Uterus (tissue), 4 donors: ENCODE measurements around the gene MAPKBP1. TPM values are rescaled to one million over a fixed set of nuclear protein-coding genes. Genes with fewer than 3 reads are reported as not detected.

ENCODE experiments used
- DNase-seq, 2 donors: peaks; one replicate each; pipeline ENCODE4 v3.0.0-alpha.2; 2019 to 2020
- H3K27ac ChIP-seq, 2 donors: fragments of 200-600 bp; sonication (generic); 1 replicate in 1 of 2; 2 replicates in 1 of 2; pipeline ENCODE4 v1.5.1; 2016 to 2018
- H3K27me3 ChIP-seq, 2 donors: fragments of 200-600 bp; sonication (generic); one replicate each; pipeline ENCODE4 v1.5.1; 2018 to 2019; ENCODE audit warnings: control low read depth in 1 of 2
- H3K36me3 ChIP-seq, 2 donors: fragments of 200-600 bp; sonication (generic); one replicate each; pipeline ENCODE4 v1.5.1; 2019; ENCODE audit warnings: control low read depth in 1 of 2
- H3K4me1 ChIP-seq, 2 donors: fragments of 200-600 bp; sonication (generic); one replicate each; pipeline ENCODE4 v1.5.1; 2018 to 2019; ENCODE audit warnings: control low read depth in 1 of 2
- H3K4me3 ChIP-seq, 2 donors: fragments of 200-600 bp; sonication (generic); 1 replicate in 1 of 2; 2 replicates in 1 of 2; pipeline ENCODE4 v1.5.1; 2018 to 2019; ENCODE audit warnings: mild to moderate bottlenecking in 1 of 2
- H3K9me3 ChIP-seq, 2 donors: fragments of 200-600 bp; sonication (generic); one replicate each; pipeline ENCODE4 v1.5.1; 2019; ENCODE audit warnings: control low read depth in 1 of 2
- POLR2A ChIP-seq, 2 donors: fragments of 450-650 bp; IDR thresholded peaks; one replicate each; pipeline ENCODE4 v1.6.1; 2016; ENCODE audit warnings: antibody characterized with exemption in 2 of 2, mild to moderate bottlenecking in 1 of 2, moderate library complexity in 1 of 2
- intact Hi-C: fragments of 100-400 bp; cut with DNase I; formaldehyde crosslinking; loops from one replicate; pipeline ENCODE4 v1.15.1; 2023; ENCODE audit warnings: low total_unique reads
- total RNA-seq, 4 donors: library from RNA; depleted of rRNA in 3 of 4; stranded (reverse); fragments of >200 nt in 3 of 4; gene quantifications; one replicate each; pipeline versions ENCODE4 v1.1.0 to v1.2.4, GENCODE V29; 2014 to 2023
- TF ChIP-seq, protein P1 (sequence below), 4 experiments: fragments of 200-600 bp in 2 of 4; fragments of 450-650 bp in 2 of 4; sonication (generic) in 2 of 4; IDR thresholded peaks; one replicate each; pipeline ENCODE4 v1.5.1; 2016 to 2019; ENCODE audit warnings: antibody characterized with exemption in 4 of 4, mild to moderate bottlenecking in 2 of 4, moderate library complexity in 1 of 4
- donor health status: DM: yes; HTN: yes; CAD: no.

Gene MAPKBP1
- total RNA-seq, 4 donors from 2014 or later = 5.9 to 56.2 (median 23.5) TPM

DNA sequence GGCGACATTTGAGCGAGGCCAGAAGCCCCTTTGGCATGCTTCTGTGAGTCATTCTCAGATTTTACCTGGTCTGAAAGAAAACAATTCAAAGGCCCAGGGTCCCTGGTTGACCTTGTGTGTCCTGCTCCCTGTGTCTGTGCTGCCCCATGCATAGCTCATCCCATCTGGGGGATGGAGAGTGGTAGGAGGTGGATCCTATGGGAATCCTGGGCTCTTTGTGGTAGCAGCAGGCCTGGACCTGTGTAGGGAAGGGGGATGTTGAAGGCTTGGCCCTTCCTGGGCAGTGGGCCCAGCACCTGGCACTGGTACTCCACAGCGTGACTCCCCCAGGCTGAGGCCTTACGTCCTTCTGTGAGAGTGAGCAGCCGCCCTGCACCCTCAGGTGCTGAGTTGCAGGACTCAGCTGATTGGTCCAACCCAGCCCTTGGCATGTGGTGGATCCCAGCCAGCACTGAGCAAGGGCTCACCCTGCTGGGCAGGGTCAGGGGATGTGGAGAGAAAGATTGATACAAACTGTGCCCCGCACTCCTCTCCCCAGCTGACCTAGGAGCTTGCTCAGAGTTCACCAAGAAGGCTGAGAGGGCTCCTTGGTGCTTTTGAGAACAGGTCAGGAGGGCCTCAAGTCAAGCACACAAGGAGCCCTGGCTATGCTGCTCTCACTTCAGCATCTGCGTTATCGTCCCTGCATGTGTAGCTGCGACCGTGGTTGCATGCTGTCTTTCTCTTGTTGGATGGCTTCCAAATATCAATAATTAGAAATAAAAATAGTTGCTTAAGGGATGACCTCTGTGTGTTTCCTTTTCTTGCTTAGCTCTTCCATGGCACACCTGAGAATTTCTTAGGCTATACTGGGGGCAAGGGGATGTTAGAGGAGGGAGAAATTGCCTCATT, 32.3 kb downstream of the MAPKBP1 start:
- intact Hi-C loops = no loop called here
- Histone ChIP-seq H3K36me3 (no peaks in the 10 kb centered on the region), H3K4me1 (no peaks in the 10 kb centered on the region), H3K9me3 (no peaks in the 10 kb centered on the region), H3K27ac (no peak overlapping the region), H3K4me3 (no peak overlapping the region), H3K27me3 (no peaks in the 10 kb centered on the region)
- TF ChIP-seq, protein P1, sequence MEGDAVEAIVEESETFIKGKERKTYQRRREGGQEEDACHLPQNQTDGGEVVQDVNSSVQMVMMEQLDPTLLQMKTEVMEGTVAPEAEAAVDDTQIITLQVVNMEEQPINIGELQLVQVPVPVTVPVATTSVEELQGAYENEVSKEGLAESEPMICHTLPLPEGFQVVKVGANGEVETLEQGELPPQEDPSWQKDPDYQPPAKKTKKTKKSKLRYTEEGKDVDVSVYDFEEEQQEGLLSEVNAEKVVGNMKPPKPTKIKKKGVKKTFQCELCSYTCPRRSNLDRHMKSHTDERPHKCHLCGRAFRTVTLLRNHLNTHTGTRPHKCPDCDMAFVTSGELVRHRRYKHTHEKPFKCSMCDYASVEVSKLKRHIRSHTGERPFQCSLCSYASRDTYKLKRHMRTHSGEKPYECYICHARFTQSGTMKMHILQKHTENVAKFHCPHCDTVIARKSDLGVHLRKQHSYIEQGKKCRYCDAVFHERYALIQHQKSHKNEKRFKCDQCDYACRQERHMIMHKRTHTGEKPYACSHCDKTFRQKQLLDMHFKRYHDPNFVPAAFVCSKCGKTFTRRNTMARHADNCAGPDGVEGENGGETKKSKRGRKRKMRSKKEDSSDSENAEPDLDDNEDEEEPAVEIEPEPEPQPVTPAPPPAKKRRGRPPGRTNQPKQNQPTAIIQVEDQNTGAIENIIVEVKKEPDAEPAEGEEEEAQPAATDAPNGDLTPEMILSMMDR (IDR thresholded peaks at IDR 0.05) = no peak
- TF ChIP-seq POLR2A (IDR thresholded peaks at IDR 0.05) = no peak
- no peak for DNase-seq

DNA sequence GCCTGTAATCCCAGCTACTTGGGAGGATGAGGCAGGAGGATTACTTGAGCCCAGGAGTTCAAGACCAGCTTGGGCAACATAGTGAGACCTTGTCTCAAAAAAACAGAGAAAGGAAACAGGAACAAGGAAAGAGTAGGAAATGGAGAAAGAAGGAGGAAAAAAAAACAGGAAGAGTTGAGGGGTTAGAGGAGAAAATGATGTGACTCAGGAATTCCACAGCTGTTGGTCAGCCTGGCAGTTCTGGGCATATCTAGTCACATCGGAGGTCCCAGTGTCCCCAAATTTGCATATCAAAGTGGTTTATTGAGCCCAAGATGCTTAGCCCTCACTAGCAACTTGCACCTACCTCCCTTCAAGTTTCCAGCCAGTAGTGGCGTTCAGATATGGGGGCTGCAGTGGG, 34.8 kb downstream of the MAPKBP1 start:
- H3K9me3 ChIP-seq = no peaks in the 10 kb centered on the region
- H3K36me3 ChIP-seq = no peaks in the 10 kb centered on the region
- DNase-seq = no peak
- intact Hi-C loops = no loop called here
- no peak overlapping the region for H3K4me3 ChIP-seq
- H3K4me1 ChIP-seq = no peaks in the 10 kb centered on the region
- TF ChIP-seq, protein P1 (IDR thresholded peaks at IDR 0.05) = no peak
- no peak for TF ChIP-seq POLR2A (IDR thresholded peaks at IDR 0.05)
- no peak overlapping the region for H3K27ac ChIP-seq
- no peaks in the 10 kb centered on the region for H3K27me3 ChIP-seq

DNA sequence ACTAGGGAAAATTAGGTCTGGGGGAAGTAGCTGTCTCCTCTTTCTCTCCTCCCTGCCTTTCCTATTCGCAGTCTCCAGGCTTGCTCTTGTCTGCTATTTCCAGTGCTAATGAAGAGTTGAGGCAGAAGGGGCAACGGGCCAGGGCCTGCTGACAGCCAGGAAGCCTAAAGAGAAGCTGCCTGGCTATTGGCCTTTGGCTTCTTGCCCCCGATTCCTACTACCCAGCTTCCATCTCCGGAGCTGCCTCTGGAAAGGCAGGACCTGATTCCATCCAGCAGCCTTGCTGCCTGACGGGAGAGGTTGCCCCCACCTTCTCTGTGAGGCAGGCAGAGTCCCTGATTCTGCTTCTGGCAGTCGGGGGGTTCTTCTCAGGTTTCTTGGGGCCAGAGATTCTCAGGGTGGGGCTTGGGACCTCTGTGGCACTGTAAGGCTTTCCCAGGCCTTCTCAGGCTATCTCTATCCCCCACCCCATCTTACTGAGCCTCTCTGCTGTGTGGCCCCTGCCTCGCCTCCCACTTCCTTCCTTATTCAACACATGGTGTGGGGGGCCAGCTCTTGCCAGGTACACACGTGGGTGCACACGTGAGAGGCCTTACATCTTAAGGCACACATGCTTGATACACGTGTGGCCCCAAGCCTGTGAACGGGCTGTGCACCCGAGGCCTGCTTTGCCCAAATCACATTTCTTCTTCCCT, 35.4 kb downstream of the MAPKBP1 start:
- H3K27me3 ChIP-seq = no peaks in the 10 kb centered on the region
- no peak for DNase-seq
- H3K9me3 ChIP-seq = no peaks in the 10 kb centered on the region
- H3K4me3 ChIP-seq = no peak overlapping the region
- TF ChIP-seq POLR2A (IDR thresholded peaks at IDR 0.05) = no peak
- TF ChIP-seq, protein P1 (IDR thresholded peaks at IDR 0.05) = no peak
- no peaks in the 10 kb centered on the region for H3K36me3 ChIP-seq
- intact Hi-C loops = loop anchor here (5.0 kb wide), 2 partner anchors 37 to 202 kb away; partner anchors contain the start of gene MAPKBP1
- no peaks in the 10 kb centered on the region for H3K4me1 ChIP-seq
- H3K27ac ChIP-seq = no peak overlapping the region

DNA sequence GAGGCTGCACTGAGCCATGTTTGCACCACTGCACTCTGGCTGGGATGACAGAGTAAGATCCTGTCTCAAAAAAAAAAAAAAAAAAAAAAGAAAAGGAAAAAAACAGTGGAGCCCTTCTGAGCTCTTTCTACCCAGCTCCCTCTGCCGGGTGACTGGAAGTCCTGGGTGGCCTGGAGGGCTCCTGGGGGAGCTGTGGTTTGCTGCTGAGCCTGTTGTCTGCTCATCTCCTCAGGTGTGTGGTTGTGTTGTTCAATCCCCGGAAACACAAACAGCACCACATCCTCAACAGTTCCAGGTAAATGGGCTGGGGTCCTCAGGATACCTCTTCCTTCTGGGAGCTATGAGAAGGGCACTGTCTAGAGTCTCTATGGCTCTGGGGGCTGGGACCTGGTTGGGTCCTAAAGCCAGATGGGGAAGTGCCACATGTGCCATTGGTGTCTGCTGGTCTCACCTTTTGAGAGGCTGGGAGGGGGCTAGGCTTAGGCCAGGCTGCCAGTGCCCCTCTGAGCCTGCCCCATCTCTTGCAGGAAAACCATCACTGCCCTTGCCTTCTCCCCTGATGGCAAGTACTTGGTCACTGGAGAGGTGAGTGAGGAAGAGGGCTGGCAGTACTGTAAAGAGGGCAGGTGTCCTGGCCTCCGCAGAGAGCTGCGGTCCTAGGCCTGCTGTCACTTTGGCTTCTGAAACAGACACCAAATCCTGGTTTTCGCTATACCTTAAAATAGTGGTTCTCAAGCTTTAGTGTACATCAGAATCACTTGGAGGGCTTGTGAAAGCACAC, 36.6 kb downstream of the MAPKBP1 start:
- DNase-seq = no peak
- Histone ChIP-seq H3K27ac (no peak overlapping the region), H3K9me3 (no peaks in the 10 kb centered on the region), H3K4me1 (no peaks in the 10 kb centered on the region), H3K4me3 (no peak overlapping the region), H3K36me3 (no peaks in the 10 kb centered on the region), H3K27me3 (no peaks in the 10 kb centered on the region)
- intact Hi-C loops = loop anchor here (5.0 kb wide), 2 partner anchors 39 to 204 kb away; partner anchors contain the start of gene MAPKBP1
- TF ChIP-seq, protein P1 (IDR thresholded peaks at IDR 0.05) = no peak
- TF ChIP-seq POLR2A (IDR thresholded peaks at IDR 0.05) = no peak
